OCI-LY1 (cell line): ENCODE results near the gene LRRC74A.

Experiments used
- H2AFZ ChIP-seq: fragments of 200-600 bp; sonication (generic), shearing (Covaris generic); 2 replicates; pipeline ENCODE4 v1.6.0; 2014; ENCODE audit warnings: antibody characterized with exemption, mild to moderate bottlenecking, low read length
- H3F3A ChIP-seq: fragments of 200-600 bp; sonication (generic), shearing (Covaris generic); 2 replicates; pipeline ENCODE4 v1.6.0; 2014; ENCODE audit warnings: mild to moderate bottlenecking, antibody characterized with exemption, low read length, moderate library complexity; ENCODE audit not compliant: insufficient read depth
- H3K27ac ChIP-seq: fragments of 200-600 bp; sonication (generic); 2 replicates; pipeline ENCODE4 v1.5.1; 2014; ENCODE audit warnings: low read length, mixed run types, mild to moderate bottlenecking, low read depth; ENCODE audit not compliant: poor library complexity, severe bottlenecking
- H3K27me3 ChIP-seq: fragments of 200-600 bp; sonication (generic); 2 replicates; pipeline ENCODE4 v1.6.0; 2014; ENCODE audit warnings: antibody characterized with exemption, mild to moderate bottlenecking, low read length, moderate library complexity; ENCODE audit not compliant: insufficient read depth
- H3K36me3 ChIP-seq: fragments of 200-600 bp; sonication (generic); 2 replicates; pipeline ENCODE4 v1.6.1; 2014; ENCODE audit warnings: mild to moderate bottlenecking, antibody characterized with exemption, low read length, moderate library complexity, mixed read lengths; ENCODE audit not compliant: insufficient read depth
- H3K4me1 ChIP-seq: fragments of 200-600 bp; sonication (generic); 2 replicates; pipeline ENCODE4 v1.5.1; 2014; ENCODE audit warnings: mild to moderate bottlenecking, low read length, moderate library complexity; ENCODE audit not compliant: insufficient read depth, severe bottlenecking
- H3K4me2 ChIP-seq: fragments of 200-600 bp; sonication (generic), shearing (Covaris generic); 2 replicates; pipeline ENCODE4 v1.6.1; 2014; ENCODE audit warnings: low read length
- H3K4me3 ChIP-seq: fragments of 200-600 bp; sonication (generic); 2 replicates; pipeline ENCODE4 v1.5.1; 2014; ENCODE audit warnings: low read length, low read depth, mild to moderate bottlenecking, mixed read lengths; ENCODE audit not compliant: poor library complexity, severe bottlenecking
- H3K79me2 ChIP-seq: fragments of 200-600 bp; shearing (Covaris generic); 2 replicates; pipeline ENCODE4 v1.6.1; 2016; ENCODE audit warnings: mixed run types, low read length, mixed read lengths; ENCODE audit not compliant: insufficient read depth
- H3K9ac ChIP-seq: fragments of 200-600 bp; sonication (generic), shearing (Covaris generic); 2 replicates; pipeline ENCODE4 v1.6.1; 2014; ENCODE audit warnings: mild to moderate bottlenecking, low read length, mixed read lengths
- H3K9me2 ChIP-seq: fragments of 200-600 bp; sonication (generic), shearing (Covaris generic); 2 replicates; pipeline ENCODE4 v1.6.1; 2014; ENCODE audit warnings: low read depth, mild to moderate bottlenecking, low read length, mixed read lengths
- H3K9me3 ChIP-seq: fragments of 200-600 bp; shearing (Covaris generic); 2 replicates; pipeline ENCODE4 v1.6.1; 2014; ENCODE audit warnings: low read length, mixed read lengths
- H4K20me1 ChIP-seq: fragments of 200-600 bp; sonication (generic), shearing (Covaris generic); 2 replicates; pipeline ENCODE4 v1.6.0; 2016; ENCODE audit warnings: mild to moderate bottlenecking, low read length; ENCODE audit not compliant: insufficient read depth
- EZH2 ChIP-seq: fragments of 200-600 bp; sonication (generic), shearing (Covaris generic); IDR thresholded peaks from 2 replicates; pipeline ENCODE4 v1.8.0; 2017; ENCODE audit warnings: borderline replicate concordance, mixed run types, mild to moderate bottlenecking, antibody characterized with exemption, low read length, moderate library complexity, mixed read lengths
- TF ChIP-seq, protein P1 (sequence below): fragments of 200-600 bp; sonication (generic), shearing (Covaris generic); IDR thresholded peaks from 2 replicates; pipeline ENCODE4 v1.5.1; 2017; ENCODE audit warnings: mild to moderate bottlenecking, antibody characterized with exemption, low read length, moderate library complexity, mixed read lengths

Gene LRRC74A

DNA sequence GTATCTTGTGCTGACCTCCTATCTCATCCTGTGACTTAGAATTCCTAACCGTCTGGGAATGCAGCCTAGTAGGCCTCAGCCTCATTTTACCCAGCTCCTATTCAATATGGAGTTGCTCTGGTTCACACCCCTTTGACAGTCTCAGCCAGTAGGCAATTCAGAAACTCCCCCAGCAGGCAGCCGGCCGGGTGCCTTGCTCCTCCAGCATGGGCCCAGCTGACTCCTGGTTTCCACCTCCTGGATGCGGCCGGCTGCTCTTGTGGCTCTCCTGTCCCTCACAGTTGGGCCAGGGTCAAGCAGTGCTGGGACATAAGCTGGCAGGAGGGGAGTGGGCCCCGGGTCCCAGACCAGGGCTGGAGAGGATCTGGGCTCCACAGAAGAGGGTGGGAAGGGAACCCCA lies 58.2 kb downstream of the LRRC74A start:
- Histone ChIP-seq H3K27me3 (peaks cover 11% of the 10 kb centered on the region), H3K9me2 (no peaks in the 10 kb centered on the region), H2AFZ (no peak overlapping the region), H3K79me2 (no peaks in the 10 kb centered on the region), H3K9ac (no peak overlapping the region), H3K9me3 (no peaks in the 10 kb centered on the region), H4K20me1 (no peaks in the 10 kb centered on the region), H3K4me3 (no peak overlapping the region), H3K27ac (no peak overlapping the region), H3K4me1 (no peaks in the 10 kb centered on the region), H3F3A (no peaks in the 10 kb centered on the region), H3K36me3 (no peaks in the 10 kb centered on the region), H3K4me2 (no peak overlapping the region)
- TF ChIP-seq, protein P1, sequence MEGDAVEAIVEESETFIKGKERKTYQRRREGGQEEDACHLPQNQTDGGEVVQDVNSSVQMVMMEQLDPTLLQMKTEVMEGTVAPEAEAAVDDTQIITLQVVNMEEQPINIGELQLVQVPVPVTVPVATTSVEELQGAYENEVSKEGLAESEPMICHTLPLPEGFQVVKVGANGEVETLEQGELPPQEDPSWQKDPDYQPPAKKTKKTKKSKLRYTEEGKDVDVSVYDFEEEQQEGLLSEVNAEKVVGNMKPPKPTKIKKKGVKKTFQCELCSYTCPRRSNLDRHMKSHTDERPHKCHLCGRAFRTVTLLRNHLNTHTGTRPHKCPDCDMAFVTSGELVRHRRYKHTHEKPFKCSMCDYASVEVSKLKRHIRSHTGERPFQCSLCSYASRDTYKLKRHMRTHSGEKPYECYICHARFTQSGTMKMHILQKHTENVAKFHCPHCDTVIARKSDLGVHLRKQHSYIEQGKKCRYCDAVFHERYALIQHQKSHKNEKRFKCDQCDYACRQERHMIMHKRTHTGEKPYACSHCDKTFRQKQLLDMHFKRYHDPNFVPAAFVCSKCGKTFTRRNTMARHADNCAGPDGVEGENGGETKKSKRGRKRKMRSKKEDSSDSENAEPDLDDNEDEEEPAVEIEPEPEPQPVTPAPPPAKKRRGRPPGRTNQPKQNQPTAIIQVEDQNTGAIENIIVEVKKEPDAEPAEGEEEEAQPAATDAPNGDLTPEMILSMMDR: no peak
- no peak for TF ChIP-seq EZH2

DNA sequence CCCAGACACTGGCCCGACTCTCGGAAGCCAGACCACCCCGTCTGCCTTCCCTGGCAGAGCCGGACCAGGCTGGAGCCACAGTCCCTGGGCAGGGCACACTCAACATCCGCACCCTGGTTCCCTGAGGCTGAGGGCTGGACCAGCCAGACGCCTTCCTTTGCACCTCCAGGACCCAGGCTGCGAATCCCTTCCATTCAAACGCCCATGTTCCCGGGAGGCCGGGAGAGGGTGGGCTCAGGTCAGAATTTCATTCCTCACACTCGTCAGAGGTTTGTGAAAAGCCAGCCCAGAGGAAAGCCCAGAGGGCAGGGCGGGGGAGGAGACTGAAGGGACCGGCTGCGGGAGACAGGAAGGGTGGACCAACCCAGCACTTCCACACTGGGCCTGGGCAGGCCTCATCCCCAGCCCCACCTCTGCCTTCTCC lies 58.7 kb downstream of the LRRC74A start:
- no peak overlapping the region for H3K4me2 ChIP-seq

DNA sequence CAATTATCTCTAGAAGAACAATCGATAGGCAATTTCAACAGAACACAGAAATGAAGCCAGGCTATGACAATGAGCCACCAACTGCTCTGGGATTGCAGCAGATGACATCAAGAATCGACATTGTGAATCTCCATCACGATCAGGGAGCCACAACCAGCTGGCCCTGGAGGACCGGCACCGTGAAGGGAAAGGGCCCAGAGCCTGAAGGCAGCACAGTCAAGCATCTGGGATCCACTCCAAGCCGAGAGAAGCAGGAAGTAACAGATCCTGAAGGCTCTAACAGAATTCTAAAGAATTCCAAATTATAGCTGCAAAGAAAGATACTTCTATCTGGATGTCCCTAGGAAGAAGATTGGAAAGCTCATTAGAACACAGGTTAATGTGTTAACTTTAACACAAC lies 61.0 kb downstream of the LRRC74A start:
- no peak overlapping the region for H3K4me3 ChIP-seq
- H3F3A ChIP-seq: no peaks in the 10 kb centered on the region
- no peak overlapping the region for H3K27ac ChIP-seq
- no peak overlapping the region for H2AFZ ChIP-seq
- no peaks in the 10 kb centered on the region; the same call in 1 of the 2 replicates for H3K9me3 ChIP-seq
- TF ChIP-seq EZH2: no peak
- TF ChIP-seq, protein P1: no peak
- no peaks in the 10 kb centered on the region for H3K4me1 ChIP-seq
- H3K9ac ChIP-seq: no peak overlapping the region
- no peaks in the 10 kb centered on the region; the same call in 1 of the 2 replicates for H3K36me3 ChIP-seq
- peaks cover 2% of the 10 kb centered on the region for H3K27me3 ChIP-seq
- no peaks in the 10 kb centered on the region for H4K20me1 ChIP-seq
- H3K9me2 ChIP-seq: no peaks in the 10 kb centered on the region
- H3K4me2 ChIP-seq: no peak overlapping the region
- H3K79me2 ChIP-seq: no peaks in the 10 kb centered on the region

More for the DNA sequence above, 58.7 kb downstream of the LRRC74A start:
- Histone ChIP-seq H3K27ac (no peak overlapping the region), H2AFZ (no peak overlapping the region), H3K79me2 (no peaks in the 10 kb centered on the region), H3K9me3 (no peaks in the 10 kb centered on the region), H3F3A (no peaks in the 10 kb centered on the region), H3K4me3 (no peak overlapping the region), H3K27me3 (peaks cover 11% of the 10 kb centered on the region), H3K9ac (no peak overlapping the region), H3K36me3 (no peaks in the 10 kb centered on the region), H4K20me1 (no peaks in the 10 kb centered on the region), H3K4me1 (no peaks in the 10 kb centered on the region), H3K9me2 (no peaks in the 10 kb centered on the region)
- TF ChIP-seq EZH2: no peak
- TF ChIP-seq, protein P1: no peak
